Measurements from ENCODE around the gene GSTA3.
"Not testable (repeated sequence)": the region's sequence is repeated elsewhere in the genome, so short reads cannot be mapped to it uniquely, and the experiment has no call there.

GSTA3 gene

GRCh38 chr6:52908526-52908925, 972 bp downstream of the GSTA3 start:
- H3K4me1 ChIP-seq (ENCODE audit: insufficient read depth, low read length, severe bottlenecking) = no peaks in the 10 kb centered on the region
- no peaks in the 10 kb centered on the region for H3K27me3 ChIP-seq (ENCODE audit: insufficient read depth, low read length)
- H3K9ac ChIP-seq (ENCODE audit: low read length) = no peak overlapping the region
- H3K4me2 ChIP-seq (ENCODE audit: low read length) = no peak overlapping the region
- TF ChIP-seq, protein P1, sequence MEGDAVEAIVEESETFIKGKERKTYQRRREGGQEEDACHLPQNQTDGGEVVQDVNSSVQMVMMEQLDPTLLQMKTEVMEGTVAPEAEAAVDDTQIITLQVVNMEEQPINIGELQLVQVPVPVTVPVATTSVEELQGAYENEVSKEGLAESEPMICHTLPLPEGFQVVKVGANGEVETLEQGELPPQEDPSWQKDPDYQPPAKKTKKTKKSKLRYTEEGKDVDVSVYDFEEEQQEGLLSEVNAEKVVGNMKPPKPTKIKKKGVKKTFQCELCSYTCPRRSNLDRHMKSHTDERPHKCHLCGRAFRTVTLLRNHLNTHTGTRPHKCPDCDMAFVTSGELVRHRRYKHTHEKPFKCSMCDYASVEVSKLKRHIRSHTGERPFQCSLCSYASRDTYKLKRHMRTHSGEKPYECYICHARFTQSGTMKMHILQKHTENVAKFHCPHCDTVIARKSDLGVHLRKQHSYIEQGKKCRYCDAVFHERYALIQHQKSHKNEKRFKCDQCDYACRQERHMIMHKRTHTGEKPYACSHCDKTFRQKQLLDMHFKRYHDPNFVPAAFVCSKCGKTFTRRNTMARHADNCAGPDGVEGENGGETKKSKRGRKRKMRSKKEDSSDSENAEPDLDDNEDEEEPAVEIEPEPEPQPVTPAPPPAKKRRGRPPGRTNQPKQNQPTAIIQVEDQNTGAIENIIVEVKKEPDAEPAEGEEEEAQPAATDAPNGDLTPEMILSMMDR (IDR thresholded peaks at IDR 0.05; ENCODE audit: low read length) = no peak
- no peak for TF ChIP-seq EZH2 (IDR thresholded peaks at IDR 0.05; ENCODE audit: borderline replicate concordance, low read length)
- no peaks in the 10 kb centered on the region for H4K20me1 ChIP-seq (ENCODE audit: insufficient read depth, low read length)
- no peaks in the 10 kb centered on the region for H3K9me2 ChIP-seq (ENCODE audit: low read depth, low read length)
- no peaks in the 10 kb centered on the region for H3F3A ChIP-seq (ENCODE audit: insufficient read depth, low read length)
- H3K9me3 ChIP-seq (ENCODE audit: low read length) = no peaks in the 10 kb centered on the region
- no peaks in the 10 kb centered on the region for H3K36me3 ChIP-seq (ENCODE audit: insufficient read depth, low read length)
- H3K4me3 ChIP-seq (ENCODE audit: low read depth, low read length, poor library complexity, severe bottlenecking) = no peak overlapping the region
- no peaks in the 10 kb centered on the region for H3K79me2 ChIP-seq (ENCODE audit: insufficient read depth, low read length)
- no peak overlapping the region for H2AFZ ChIP-seq (ENCODE audit: low read length)
- H3K27ac ChIP-seq (ENCODE audit: low read depth, low read length, poor library complexity, severe bottlenecking) = no peak overlapping the region

- no peak overlapping the region for H3K4me3 ChIP-seq (ENCODE audit: low read depth, low read length, poor library complexity, severe bottlenecking)
Observed at GRCh38 chr6:52904562-52905279, 4.8 kb downstream of the GSTA3 start.

DNA sequence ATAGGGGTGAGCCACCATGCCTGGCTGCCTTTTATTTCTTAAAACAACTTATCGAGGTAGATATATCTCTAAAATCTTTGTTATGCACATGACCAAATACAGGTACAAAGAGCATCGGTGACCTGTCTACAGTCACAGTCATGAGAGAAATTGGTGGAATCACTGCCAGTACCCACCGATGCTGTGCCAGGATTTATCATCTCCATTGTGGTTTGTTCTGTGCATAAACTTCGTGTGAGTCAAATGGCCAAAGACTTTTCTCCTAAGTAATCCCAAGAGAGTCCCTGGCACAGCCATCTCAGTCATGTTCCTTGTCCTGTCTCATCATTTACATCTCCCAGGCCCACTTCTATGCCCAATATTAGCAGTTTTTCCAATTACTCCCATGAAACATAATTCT, 9.0 kb downstream of the GSTA3 start:
- TF ChIP-seq EZH2 (IDR thresholded peaks at IDR 0.05; ENCODE audit: borderline replicate concordance, low read length) = no peak
- H3F3A ChIP-seq (ENCODE audit: insufficient read depth, low read length) = no peaks in the 10 kb centered on the region

More at GRCh38 chr6:52904562-52905279, 4.8 kb downstream of the GSTA3 start:
- Histone ChIP-seq H3K27me3 (ENCODE audit: insufficient read depth, low read length) (no peaks in the 10 kb centered on the region), H3K4me1 (ENCODE audit: insufficient read depth, low read length, severe bottlenecking) (no peaks in the 10 kb centered on the region), H3K79me2 (ENCODE audit: insufficient read depth, low read length) (no peaks in the 10 kb centered on the region), H3K4me2 (ENCODE audit: low read length) (no peak overlapping the region), H3K36me3 (ENCODE audit: insufficient read depth, low read length) (no peaks in the 10 kb centered on the region), H3F3A (ENCODE audit: insufficient read depth, low read length) (no peaks in the 10 kb centered on the region), H4K20me1 (ENCODE audit: insufficient read depth, low read length) (no peaks in the 10 kb centered on the region), H3K9me2 (ENCODE audit: low read depth, low read length) (no peaks in the 10 kb centered on the region), H2AFZ (ENCODE audit: low read length) (no peak overlapping the region), H3K9ac (ENCODE audit: low read length) (no peak overlapping the region), H3K9me3 (ENCODE audit: low read length) (no peaks in the 10 kb centered on the region), H3K27ac (ENCODE audit: low read depth, low read length, poor library complexity, severe bottlenecking) (no peak overlapping the region)
- TF ChIP-seq EZH2 (IDR thresholded peaks at IDR 0.05; ENCODE audit: borderline replicate concordance, low read length) = no peak
- TF ChIP-seq, protein P1 (IDR thresholded peaks at IDR 0.05; ENCODE audit: low read length) = peak; percentile 48

DNA sequence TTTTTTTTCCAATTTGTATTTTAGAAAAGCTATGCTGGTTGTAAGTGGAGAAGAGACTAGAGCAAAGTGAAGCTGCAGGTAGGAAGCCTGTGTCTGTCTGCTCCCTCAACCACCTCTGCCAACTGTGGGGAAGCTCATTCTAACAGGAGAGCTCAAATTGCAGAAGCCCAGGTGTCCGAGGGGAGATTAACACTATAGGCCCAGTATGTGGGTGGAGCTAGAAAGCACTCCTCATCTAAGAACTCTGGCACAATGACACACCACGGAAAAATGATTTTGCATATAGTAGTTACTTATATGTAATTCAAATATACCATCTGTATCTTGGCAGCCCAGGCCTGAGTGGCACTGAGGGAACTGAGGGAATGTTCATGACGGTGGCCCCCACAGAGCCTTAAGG, 13.7 kb downstream of the GSTA3 start:
- H3K4me1 ChIP-seq (ENCODE audit: insufficient read depth, low read length, severe bottlenecking); H3F3A ChIP-seq (ENCODE audit: insufficient read depth, low read length); H4K20me1 ChIP-seq (ENCODE audit: insufficient read depth, low read length); H3K9ac ChIP-seq (ENCODE audit: low read length); H3K27me3 ChIP-seq (ENCODE audit: insufficient read depth, low read length); H3K79me2 ChIP-seq (ENCODE audit: insufficient read depth, low read length); H3K36me3 ChIP-seq (ENCODE audit: insufficient read depth, low read length); H3K9me3 ChIP-seq (ENCODE audit: low read length); H2AFZ ChIP-seq (ENCODE audit: low read length); H3K9me2 ChIP-seq (ENCODE audit: low read depth, low read length); H3K27ac ChIP-seq (ENCODE audit: low read depth, low read length, poor library complexity, severe bottlenecking); H3K4me2 ChIP-seq (ENCODE audit: low read length); H3K4me3 ChIP-seq (ENCODE audit: low read depth, low read length, poor library complexity, severe bottlenecking): not testable (repeated sequence)

More for the DNA sequence above, 9.0 kb downstream of the GSTA3 start:
- no peaks in the 10 kb centered on the region for H3K9me2 ChIP-seq (ENCODE audit: low read depth, low read length)
- no peak overlapping the region for H2AFZ ChIP-seq (ENCODE audit: low read length)
- no peak overlapping the region for H3K9ac ChIP-seq (ENCODE audit: low read length)
- no peaks in the 10 kb centered on the region for H4K20me1 ChIP-seq (ENCODE audit: insufficient read depth, low read length)
- no peak overlapping the region for H3K27ac ChIP-seq (ENCODE audit: low read depth, low read length, poor library complexity, severe bottlenecking)
- no peaks in the 10 kb centered on the region for H3K79me2 ChIP-seq (ENCODE audit: insufficient read depth, low read length)
- no peaks in the 10 kb centered on the region for H3K9me3 ChIP-seq (ENCODE audit: low read length)
- H3K4me2 ChIP-seq (ENCODE audit: low read length) = no peak overlapping the region
- no peaks in the 10 kb centered on the region for H3K36me3 ChIP-seq (ENCODE audit: insufficient read depth, low read length)
- H3K27me3 ChIP-seq (ENCODE audit: insufficient read depth, low read length) = no peaks in the 10 kb centered on the region
- no peaks in the 10 kb centered on the region for H3K4me1 ChIP-seq (ENCODE audit: insufficient read depth, low read length, severe bottlenecking)
- no peak overlapping the region for H3K4me3 ChIP-seq (ENCODE audit: low read depth, low read length, poor library complexity, severe bottlenecking)

Data from OCI-LY1 (cell line).